Regular cardiac myocyte (primary cell): ENCODE data around the gene INVS. TPM values are rescaled to one million over a fixed set of nuclear protein-coding genes. Genes with fewer than 3 reads are reported as not detected.

ENCODE experiments used
- total RNA-seq: library from RNA; depleted of rRNA; stranded (reverse); fragments of >200 nt; gene quantifications from 2 replicates; pipeline ENCODE4 v1.2.3, GENCODE V29; 2014

INVS gene, protein sequence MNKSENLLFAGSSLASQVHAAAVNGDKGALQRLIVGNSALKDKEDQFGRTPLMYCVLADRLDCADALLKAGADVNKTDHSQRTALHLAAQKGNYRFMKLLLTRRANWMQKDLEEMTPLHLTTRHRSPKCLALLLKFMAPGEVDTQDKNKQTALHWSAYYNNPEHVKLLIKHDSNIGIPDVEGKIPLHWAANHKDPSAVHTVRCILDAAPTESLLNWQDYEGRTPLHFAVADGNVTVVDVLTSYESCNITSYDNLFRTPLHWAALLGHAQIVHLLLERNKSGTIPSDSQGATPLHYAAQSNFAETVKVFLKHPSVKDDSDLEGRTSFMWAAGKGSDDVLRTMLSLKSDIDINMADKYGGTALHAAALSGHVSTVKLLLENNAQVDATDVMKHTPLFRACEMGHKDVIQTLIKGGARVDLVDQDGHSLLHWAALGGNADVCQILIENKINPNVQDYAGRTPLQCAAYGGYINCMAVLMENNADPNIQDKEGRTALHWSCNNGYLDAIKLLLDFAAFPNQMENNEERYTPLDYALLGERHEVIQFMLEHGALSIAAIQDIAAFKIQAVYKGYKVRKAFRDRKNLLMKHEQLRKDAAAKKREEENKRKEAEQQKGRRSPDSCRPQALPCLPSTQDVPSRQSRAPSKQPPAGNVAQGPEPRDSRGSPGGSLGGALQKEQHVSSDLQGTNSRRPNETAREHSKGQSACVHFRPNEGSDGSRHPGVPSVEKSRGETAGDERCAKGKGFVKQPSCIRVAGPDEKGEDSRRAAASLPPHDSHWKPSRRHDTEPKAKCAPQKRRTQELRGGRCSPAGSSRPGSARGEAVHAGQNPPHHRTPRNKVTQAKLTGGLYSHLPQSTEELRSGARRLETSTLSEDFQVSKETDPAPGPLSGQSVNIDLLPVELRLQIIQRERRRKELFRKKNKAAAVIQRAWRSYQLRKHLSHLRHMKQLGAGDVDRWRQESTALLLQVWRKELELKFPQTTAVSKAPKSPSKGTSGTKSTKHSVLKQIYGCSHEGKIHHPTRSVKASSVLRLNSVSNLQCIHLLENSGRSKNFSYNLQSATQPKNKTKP
- total RNA-seq, result 30.1 and 31.0 TPM in 2 replicates

DNA sequence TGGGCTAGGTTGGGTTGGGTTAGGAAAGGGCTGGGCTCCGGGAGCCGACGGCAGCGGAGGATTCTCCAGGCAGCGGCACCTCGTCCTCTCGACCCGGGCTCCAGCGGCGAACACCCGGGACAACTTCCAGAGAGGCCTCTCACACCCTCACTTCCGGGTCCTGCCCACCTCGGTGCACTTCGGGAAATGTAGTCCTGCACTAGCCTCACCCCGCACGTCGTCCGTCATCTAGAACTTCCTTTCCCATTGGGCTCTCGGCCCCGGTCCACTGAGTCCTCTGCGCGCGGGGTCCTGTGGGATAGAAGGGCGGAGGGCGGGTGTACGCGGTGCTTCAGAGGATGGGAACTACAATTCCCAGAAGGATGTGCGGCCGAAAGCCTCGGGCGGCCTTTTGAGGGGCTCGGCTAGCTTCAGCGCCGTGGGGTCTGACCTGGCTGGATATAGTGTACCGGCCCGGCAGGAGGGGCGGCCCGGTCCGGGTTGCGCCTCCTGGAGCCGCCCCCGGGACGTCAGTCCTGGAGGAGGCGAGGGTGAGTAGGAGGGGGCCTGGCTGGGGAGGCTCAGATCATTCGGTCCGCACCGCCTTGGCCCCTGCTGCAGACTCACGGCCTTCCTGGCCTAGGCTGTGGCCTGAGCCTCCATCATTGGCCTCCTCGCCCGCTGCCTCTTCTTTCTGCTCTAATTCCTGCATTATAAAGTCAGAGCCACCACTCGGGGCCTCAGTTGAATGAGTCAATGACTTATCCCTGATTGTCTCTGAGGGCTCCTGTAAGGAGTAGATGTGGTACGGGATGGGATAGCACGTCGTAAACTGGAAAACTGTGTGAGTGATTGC lies at the start of gene INVS, which contains the start of gene ERP44:
INVS (plus strand) TSS at position 357 of the 835 bp plus-strand sequence. CDS start 5,279 bp downstream, outside the sequence.
ERP44 (minus strand) TSS at position 114 of the 835 bp plus-strand sequence. CDS start 160 bp downstream, outside the sequence.

Other genes starting within 250 kb of the INVS start
- gene STX17, start 192.6 kb upstream of the INVS start, total RNA-seq, result 17.1 and 21.4 TPM in 2 replicates
- gene ERP44, start 243 bp upstream of the INVS start, total RNA-seq, result 11.3 and 13.5 TPM in 2 replicates